ENCODE data around the gene AKAP6. TPM values are rescaled to one million over a fixed set of nuclear protein-coding genes. Genes with fewer than 3 reads are reported as not detected.

The AKAP6 gene
- total and polyA plus RNA-seq, 10 of the 15 experiments (the other 5 are each of a cell fraction or from before 2014, with no cell fraction given): 0.35 to 5.9 (median 2.2) TPM

- H3K9me3 ChIP-seq (replicated peaks; ENCODE audit: control insufficient read depth, insufficient read depth, low read length): no peaks in the 10 kb centered on the region; the same call in 2 of the 3 replicates
- 7% methylated on average over 2 of the region's 2 CpGs for WGBS (ENCODE audit: insufficient coverage, insufficient replicate concordance, low lambda C conversion rate, missing lambda C conversion rate)
- SMC1A ChIA-PET (ENCODE audit: uncharacterized antibody, unreplicated experiment): no interaction called here
Observed at GRCh38 chr14:32805979-32806378, 476.9 kb downstream of the AKAP6 start.

More at GRCh38 chr14:32805979-32806378, 476.9 kb downstream of the AKAP6 start:
- Histone ChIP-seq H3K27ac (ENCODE audit: control insufficient read depth, insufficient read depth) (no peak overlapping the region), H3K27me3 (replicated peaks in 1 of 2; ENCODE audit: control insufficient read depth in 2 of 2, insufficient read depth in 2 of 2, low read length in 1 of 2) (no peaks in the 10 kb centered on the region), H3K79me2 (ENCODE audit: control insufficient read depth, insufficient read depth, low read length) (no peaks in the 10 kb centered on the region), H4K20me1 (ENCODE audit: control insufficient read depth, insufficient read depth) (no peaks in the 10 kb centered on the region), H3K9ac (ENCODE audit: control insufficient read depth, insufficient read depth, low read length) (no peak overlapping the region), H3K4me1 (ENCODE audit: control insufficient read depth, insufficient read depth, low read length) (no peaks in the 10 kb centered on the region), H3K4me2 (ENCODE audit: control insufficient read depth, insufficient read depth) (no peak overlapping the region), H3K36me3 (ENCODE audit: control insufficient read depth in 2 of 2, insufficient read depth in 2 of 2, low read length in 1 of 2) (no peaks in the 10 kb centered on the region), H3K4me3 (no peak overlapping the region), H2AFZ (ENCODE audit: control insufficient read depth, low read depth, low read length) (no peak overlapping the region)
- no peak for DNase-seq (ENCODE audit: low read depth, low spot score)
- ChIA-PET CTCF (interaction anchor here (0.6 kb wide), 1 partner anchor 1136 kb away, joined by 3 read pairs; no protein-coding TSS in a partner anchor), RAD21 (ENCODE audit: unreplicated experiment) (no interaction called here), POLR2A (no interaction called here)
- ATAC-seq: no peak
- in situ Hi-C loops (cut with MboI) (no loop called here), intact Hi-C loops (cut with micrococcal nuclease; ENCODE audit: unreplicated experiment) (no loop called here)
- TF ChIP-seq CREM (IDR thresholded peaks at IDR 0.05; ENCODE audit: low read depth): no peak
- TF ChIP-seq NFXL1 (IDR thresholded peaks at IDR 0.05; ENCODE audit: borderline replicate concordance): no peak
- TF ChIP-seq, protein P1, sequence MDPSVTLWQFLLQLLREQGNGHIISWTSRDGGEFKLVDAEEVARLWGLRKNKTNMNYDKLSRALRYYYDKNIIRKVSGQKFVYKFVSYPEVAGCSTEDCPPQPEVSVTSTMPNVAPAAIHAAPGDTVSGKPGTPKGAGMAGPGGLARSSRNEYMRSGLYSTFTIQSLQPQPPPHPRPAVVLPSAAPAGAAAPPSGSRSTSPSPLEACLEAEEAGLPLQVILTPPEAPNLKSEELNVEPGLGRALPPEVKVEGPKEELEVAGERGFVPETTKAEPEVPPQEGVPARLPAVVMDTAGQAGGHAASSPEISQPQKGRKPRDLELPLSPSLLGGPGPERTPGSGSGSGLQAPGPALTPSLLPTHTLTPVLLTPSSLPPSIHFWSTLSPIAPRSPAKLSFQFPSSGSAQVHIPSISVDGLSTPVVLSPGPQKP (IDR thresholded peaks at IDR 0.05; ENCODE audit: low read depth, low read length): no peak
- no peak for TF ChIP-seq CTCF (IDR thresholded peaks at IDR 0.05 in 2 of 3, conservative IDR thresholded peaks at IDR 0.05 in 1 of 3; ENCODE audit: control insufficient read depth in 2 of 3, extremely low read depth in 1 of 3, insufficient read depth in 1 of 3, low read depth in 3 of 3, low read length in 3 of 3)
- TF ChIP-seq NR2C1 (IDR thresholded peaks at IDR 0.05): no peak
- no peak for TF ChIP-seq GATAD2B (conservative IDR thresholded peaks at IDR 0.05; ENCODE audit: low read depth)
- TF ChIP-seq, protein P2, sequence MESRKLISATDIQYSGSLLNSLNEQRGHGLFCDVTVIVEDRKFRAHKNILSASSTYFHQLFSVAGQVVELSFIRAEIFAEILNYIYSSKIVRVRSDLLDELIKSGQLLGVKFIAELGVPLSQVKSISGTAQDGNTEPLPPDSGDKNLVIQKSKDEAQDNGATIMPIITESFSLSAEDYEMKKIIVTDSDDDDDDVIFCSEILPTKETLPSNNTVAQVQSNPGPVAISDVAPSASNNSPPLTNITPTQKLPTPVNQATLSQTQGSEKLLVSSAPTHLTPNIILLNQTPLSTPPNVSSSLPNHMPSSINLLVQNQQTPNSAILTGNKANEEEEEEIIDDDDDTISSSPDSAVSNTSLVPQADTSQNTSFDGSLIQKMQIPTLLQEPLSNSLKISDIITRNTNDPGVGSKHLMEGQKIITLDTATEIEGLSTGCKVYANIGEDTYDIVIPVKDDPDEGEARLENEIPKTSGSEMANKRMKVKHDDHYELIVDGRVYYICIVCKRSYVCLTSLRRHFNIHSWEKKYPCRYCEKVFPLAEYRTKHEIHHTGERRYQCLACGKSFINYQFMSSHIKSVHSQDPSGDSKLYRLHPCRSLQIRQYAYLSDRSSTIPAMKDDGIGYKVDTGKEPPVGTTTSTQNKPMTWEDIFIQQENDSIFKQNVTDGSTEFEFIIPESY (IDR thresholded peaks at IDR 0.05): no peak
- TF ChIP-seq IRF3 (IDR thresholded peaks at IDR 0.05): no peak
- TF ChIP-seq KAT2A (conservative IDR thresholded peaks at IDR 0.05; ENCODE audit: control insufficient read depth, low read depth, low read length): no peak
- no peak for TF ChIP-seq MYC (IDR thresholded peaks at IDR 0.05; ENCODE audit: insufficient read depth, insufficient read length, insufficient replicate concordance, low read length, severe bottlenecking)
- TF ChIP-seq HDAC6 (IDR thresholded peaks at IDR 0.05; ENCODE audit: unreplicated experiment): no peak
- TF ChIP-seq, protein P3, sequence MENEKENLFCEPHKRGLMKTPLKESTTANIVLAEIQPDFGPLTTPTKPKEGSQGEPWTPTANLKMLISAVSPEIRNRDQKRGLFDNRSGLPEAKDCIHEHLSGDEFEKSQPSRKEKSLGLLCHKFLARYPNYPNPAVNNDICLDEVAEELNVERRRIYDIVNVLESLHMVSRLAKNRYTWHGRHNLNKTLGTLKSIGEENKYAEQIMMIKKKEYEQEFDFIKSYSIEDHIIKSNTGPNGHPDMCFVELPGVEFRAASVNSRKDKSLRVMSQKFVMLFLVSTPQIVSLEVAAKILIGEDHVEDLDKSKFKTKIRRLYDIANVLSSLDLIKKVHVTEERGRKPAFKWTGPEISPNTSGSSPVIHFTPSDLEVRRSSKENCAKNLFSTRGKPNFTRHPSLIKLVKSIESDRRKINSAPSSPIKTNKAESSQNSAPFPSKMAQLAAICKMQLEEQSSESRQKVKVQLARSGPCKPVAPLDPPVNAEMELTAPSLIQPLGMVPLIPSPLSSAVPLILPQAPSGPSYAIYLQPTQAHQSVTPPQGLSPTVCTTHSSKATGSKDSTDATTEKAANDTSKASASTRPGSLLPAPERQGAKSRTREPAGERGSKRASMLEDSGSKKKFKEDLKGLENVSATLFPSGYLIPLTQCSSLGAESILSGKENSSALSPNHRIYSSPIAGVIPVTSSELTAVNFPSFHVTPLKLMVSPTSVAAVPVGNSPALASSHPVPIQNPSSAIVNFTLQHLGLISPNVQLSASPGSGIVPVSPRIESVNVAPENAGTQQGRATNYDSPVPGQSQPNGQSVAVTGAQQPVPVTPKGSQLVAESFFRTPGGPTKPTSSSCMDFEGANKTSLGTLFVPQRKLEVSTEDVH (IDR thresholded peaks at IDR 0.05; ENCODE audit: low read depth, partially characterized antibody): no peak
- BruUV-seq (replicated peaks): no TSS peak
- no peak for FAIRE-seq
